MM.1S (cell line): ENCODE data around the gene KHDC4.

ENCODE experiments used
- DNase-seq: peaks from one replicate; pipeline ENCODE4 v3.0.0-alpha.2; 2015
- H2AFZ ChIP-seq: fragments of 300-600 bp; sonication (generic); 2 replicates; pipeline ENCODE4 v1.6.0; 2016; ENCODE audit warnings: antibody characterized with exemption, low read length
- H3F3A ChIP-seq: fragments of 300-600 bp; sonication (generic); 2 replicates; pipeline ENCODE4 v1.6.1; 2016; ENCODE audit warnings: mild to moderate bottlenecking, antibody characterized with exemption, low read length, moderate library complexity, mixed read lengths; ENCODE audit not compliant: insufficient read depth
- H3K27ac ChIP-seq: fragments of 300-600 bp; sonication (generic); 2 replicates; pipeline ENCODE4 v1.5.1; 2016; ENCODE audit warnings: mild to moderate bottlenecking, low read length
- H3K27me3 ChIP-seq: fragments of 300-600 bp; sonication (generic); replicated peaks from 2 replicates; pipeline ENCODE4 v1.6.0; 2016; ENCODE audit warnings: low read length; ENCODE audit not compliant: insufficient read depth
- H3K36me3 ChIP-seq: fragments of 300-600 bp; sonication (generic); replicated peaks from 2 replicates; pipeline ENCODE4 v1.6.1; 2016; ENCODE audit warnings: mild to moderate bottlenecking, low read length, mixed read lengths; ENCODE audit not compliant: insufficient read depth
- H3K4me1 ChIP-seq: fragments of 300-600 bp; sonication (generic); 2 replicates; pipeline ENCODE4 v1.6.1; 2016; ENCODE audit warnings: low read length, mixed read lengths
- H3K4me2 ChIP-seq: fragments of 300-600 bp; sonication (generic); 2 replicates; pipeline ENCODE4 v1.6.0; 2016; ENCODE audit warnings: low read depth, low read length
- H3K4me3 ChIP-seq: fragments of 300-600 bp; sonication (generic); 2 replicates; pipeline ENCODE4 v1.5.1; 2016; ENCODE audit warnings: low read length, mixed read lengths
- H3K79me2 ChIP-seq: fragments of 300-600 bp; sonication (generic); 2 replicates; pipeline ENCODE4 v1.6.1; 2016; ENCODE audit warnings: mixed run types, low read length, mixed read lengths
- H3K9ac ChIP-seq: fragments of 300-600 bp; sonication (generic); 2 replicates; pipeline ENCODE4 v1.6.1; 2016; ENCODE audit warnings: low read length, mixed read lengths
- H3K9me2 ChIP-seq: fragments of 300-600 bp; sonication (generic); replicated peaks from 2 replicates; pipeline ENCODE4 v1.6.1; 2016; ENCODE audit warnings: mild to moderate bottlenecking, low read length, mixed read lengths; ENCODE audit not compliant: insufficient read depth
- H3K9me3 ChIP-seq: fragments of 300-600 bp; sonication (generic); replicated peaks from 2 replicates; pipeline ENCODE4 v1.6.1; 2016; ENCODE audit warnings: mild to moderate bottlenecking, low read length, mixed read lengths; ENCODE audit not compliant: insufficient read depth
- H4K20me1 ChIP-seq: fragments of 300-600 bp; sonication (generic); 2 replicates; pipeline ENCODE4 v1.6.1; 2016; ENCODE audit warnings: mild to moderate bottlenecking, low read length, moderate library complexity, mixed read lengths; ENCODE audit not compliant: insufficient read depth
- EZH2 ChIP-seq: fragments of 300-600 bp; sonication (generic); optimal IDR thresholded peaks from 2 replicates; pipeline ENCODE3; 2017; ENCODE audit warnings: low read depth, mild to moderate bottlenecking, antibody characterized with exemption, low read length, mixed read lengths
- EZH2phosphoT487 ChIP-seq: fragments of 300-600 bp; sonication (generic); IDR thresholded peaks from 2 replicates; pipeline ENCODE4 v1.6.1; 2018; ENCODE audit warnings: antibody characterized with exemption, low read length
- TF ChIP-seq, protein P1 (sequence below): fragments of 300-600 bp; sonication (generic); IDR thresholded peaks from 2 replicates; pipeline ENCODE4 v1.5.1; 2016; ENCODE audit warnings: antibody characterized with exemption, low read length, mixed read lengths

KHDC4 gene

DNA sequence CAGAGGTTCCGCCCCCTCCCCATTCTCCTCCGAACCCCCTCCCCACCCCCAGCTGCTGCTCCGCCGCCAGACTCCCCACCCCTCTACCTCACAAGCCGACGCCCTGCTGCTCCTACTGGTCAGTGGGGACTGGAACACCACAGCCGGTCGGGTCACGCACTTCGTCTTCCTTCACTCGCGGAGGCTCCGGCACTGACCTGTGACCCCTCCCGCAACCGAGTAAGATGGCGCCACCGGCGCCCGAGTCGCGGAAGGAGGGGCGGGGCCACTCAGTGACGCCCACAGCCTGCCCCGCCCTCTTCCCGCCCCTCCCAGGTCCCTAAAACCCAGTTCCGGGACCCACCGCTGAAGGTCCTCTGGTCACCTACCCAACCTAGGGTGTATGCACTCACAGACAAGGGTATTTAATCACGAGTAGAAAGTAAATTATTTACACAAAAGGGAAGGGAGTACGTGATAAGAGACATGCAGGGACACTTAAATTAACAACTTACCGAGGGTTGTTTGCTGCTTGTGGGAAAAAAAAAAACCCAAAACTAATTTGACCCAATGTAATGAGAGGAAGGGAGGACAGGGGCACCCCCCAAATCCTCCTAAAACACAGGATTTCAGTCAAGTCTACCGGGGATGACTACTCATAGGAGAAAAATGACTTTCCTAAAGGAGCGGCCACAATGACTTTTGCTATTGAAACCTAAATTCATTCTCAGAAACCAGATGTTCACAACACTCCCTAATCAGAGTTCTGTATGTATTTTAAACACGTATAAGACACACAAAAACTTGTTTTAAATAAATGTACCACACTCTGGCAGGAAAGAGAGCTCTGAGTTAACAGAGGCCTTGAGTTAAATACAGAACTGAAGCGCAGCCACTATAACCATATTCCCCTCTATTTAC, 22.8 kb downstream of the KHDC4 start, which contains the start of gene RIT1:
Gene RIT1 (minus strand): TSS at position 194 of the 900 bp plus-strand sequence. CDS start 588 bp downstream, outside the sequence.
- no peak for TF ChIP-seq EZH2phosphoT487
- TF ChIP-seq, protein P1, sequence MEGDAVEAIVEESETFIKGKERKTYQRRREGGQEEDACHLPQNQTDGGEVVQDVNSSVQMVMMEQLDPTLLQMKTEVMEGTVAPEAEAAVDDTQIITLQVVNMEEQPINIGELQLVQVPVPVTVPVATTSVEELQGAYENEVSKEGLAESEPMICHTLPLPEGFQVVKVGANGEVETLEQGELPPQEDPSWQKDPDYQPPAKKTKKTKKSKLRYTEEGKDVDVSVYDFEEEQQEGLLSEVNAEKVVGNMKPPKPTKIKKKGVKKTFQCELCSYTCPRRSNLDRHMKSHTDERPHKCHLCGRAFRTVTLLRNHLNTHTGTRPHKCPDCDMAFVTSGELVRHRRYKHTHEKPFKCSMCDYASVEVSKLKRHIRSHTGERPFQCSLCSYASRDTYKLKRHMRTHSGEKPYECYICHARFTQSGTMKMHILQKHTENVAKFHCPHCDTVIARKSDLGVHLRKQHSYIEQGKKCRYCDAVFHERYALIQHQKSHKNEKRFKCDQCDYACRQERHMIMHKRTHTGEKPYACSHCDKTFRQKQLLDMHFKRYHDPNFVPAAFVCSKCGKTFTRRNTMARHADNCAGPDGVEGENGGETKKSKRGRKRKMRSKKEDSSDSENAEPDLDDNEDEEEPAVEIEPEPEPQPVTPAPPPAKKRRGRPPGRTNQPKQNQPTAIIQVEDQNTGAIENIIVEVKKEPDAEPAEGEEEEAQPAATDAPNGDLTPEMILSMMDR, result peak; percentile 6; the same call in 1 of the 2 replicates
- no peaks in the 10 kb centered on the region for H3K9me2 ChIP-seq
- peak within 1 kb of the TSS; percentile 55; the same call in 1 of the 2 replicates for H3K27ac ChIP-seq
- H2AFZ ChIP-seq, result peak within 1 kb of the TSS; percentile 76
- no peaks in the 10 kb centered on the region for H3K9me3 ChIP-seq
- no peaks in the 10 kb centered on the region for H3K27me3 ChIP-seq
- H3K9ac ChIP-seq, result peak within 1 kb of the TSS; percentile 56
- H4K20me1 ChIP-seq, result no peaks in the 10 kb centered on the region
- H3K4me3 ChIP-seq, result peak within 1 kb of the TSS; percentile 75
- H3K4me1 ChIP-seq, result peaks cover 14% of the 10 kb centered on the region
- H3K4me2 ChIP-seq, result peak within 1 kb of the TSS; percentile 89
- peaks cover 49% of the 10 kb centered on the region for H3F3A ChIP-seq
- peaks cover 38% of the 10 kb centered on the region for H3K79me2 ChIP-seq
- peaks cover 29% of the 10 kb centered on the region for H3K36me3 ChIP-seq
- peak; percentile 91 for DNase-seq

DNA sequence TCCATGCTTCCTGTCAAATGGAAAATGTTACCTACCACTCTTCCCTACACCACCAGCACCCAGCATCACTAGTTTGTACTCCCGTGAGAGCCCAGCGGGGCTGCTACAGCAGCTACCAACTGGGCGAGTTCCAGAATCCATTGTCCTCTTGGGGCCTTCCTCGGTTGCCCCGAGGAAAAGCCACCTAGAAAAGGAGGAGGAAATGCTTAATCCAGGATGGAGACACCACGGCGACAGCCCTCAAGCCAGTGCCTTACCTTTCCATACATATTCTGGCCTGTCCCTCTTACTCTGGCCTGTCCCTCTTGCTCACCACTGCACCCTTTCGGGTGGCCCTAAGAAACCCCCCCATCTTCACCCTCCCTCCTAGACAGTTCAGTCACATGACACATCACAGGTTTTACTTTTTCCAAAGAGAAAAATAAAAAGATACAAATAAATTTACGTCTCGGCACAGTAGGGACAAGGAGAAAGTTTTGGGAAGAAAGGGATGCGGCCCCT, 23.5 kb downstream of the KHDC4 start:
- Histone ChIP-seq H3K79me2 (peaks cover 32% of the 10 kb centered on the region), H3K9ac (peak overlapping the region; percentile 56), H3K27ac (peak overlapping the region; percentile 55; the same call in 1 of the 2 replicates), H2AFZ (peak overlapping the region; percentile 76), H3F3A (peaks cover 42% of the 10 kb centered on the region), H4K20me1 (no peaks in the 10 kb centered on the region), H3K4me3 (peak overlapping the region; percentile 75), H3K27me3 (no peaks in the 10 kb centered on the region), H3K9me2 (no peaks in the 10 kb centered on the region), H3K4me1 (peaks cover 14% of the 10 kb centered on the region), H3K36me3 (peaks cover 21% of the 10 kb centered on the region), H3K9me3 (no peaks in the 10 kb centered on the region), H3K4me2 (peak overlapping the region; percentile 89)
- TF ChIP-seq EZH2phosphoT487, result no peak
- no peak for TF ChIP-seq EZH2
- TF ChIP-seq, protein P1, result no peak; the same call in 1 of the 2 replicates
- no peak for DNase-seq

DNA sequence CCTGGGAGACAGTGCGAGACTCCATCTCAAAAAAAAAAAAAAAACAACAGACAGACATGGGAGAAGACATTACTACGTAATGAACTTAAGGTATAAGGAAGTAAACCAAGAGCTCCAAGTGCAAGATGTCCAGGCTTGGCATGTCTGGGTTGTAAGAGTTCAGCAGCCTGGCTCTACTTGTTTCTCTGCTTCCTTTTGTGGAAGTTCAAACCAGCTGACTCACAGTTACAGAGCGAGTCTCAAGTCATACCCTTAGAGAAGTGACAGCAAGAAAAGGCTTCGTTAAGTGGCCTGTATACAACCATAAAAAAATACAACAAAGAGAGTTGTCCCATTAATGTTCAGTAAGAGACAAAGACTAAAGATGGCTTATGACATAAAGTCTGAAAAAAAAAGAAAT, 24.3 kb downstream of the KHDC4 start:
- TF ChIP-seq EZH2 (no peak), EZH2phosphoT487 (no peak)
- TF ChIP-seq, protein P1, result no peak
- peaks cover 42% of the 10 kb centered on the region for H3F3A ChIP-seq
- H4K20me1 ChIP-seq, result no peaks in the 10 kb centered on the region
- H2AFZ ChIP-seq, result no peak overlapping the region
- H3K4me1 ChIP-seq, result peaks cover 14% of the 10 kb centered on the region
- no peaks in the 10 kb centered on the region for H3K27me3 ChIP-seq
- no peak for DNase-seq
- H3K4me3 ChIP-seq, result no peak overlapping the region
- no peaks in the 10 kb centered on the region for H3K9me2 ChIP-seq
- H3K79me2 ChIP-seq, result peaks cover 29% of the 10 kb centered on the region
- H3K27ac ChIP-seq, result no peak overlapping the region
- H3K36me3 ChIP-seq, result peaks cover 21% of the 10 kb centered on the region
- no peaks in the 10 kb centered on the region for H3K9me3 ChIP-seq
- H3K9ac ChIP-seq, result no peak overlapping the region
- peak overlapping the region; percentile 89; the same call in 1 of the 2 replicates for H3K4me2 ChIP-seq
